Large intestine (tissue), 3 donors: ENCODE measurements around the gene PCDHGB1. TPM values are rescaled to one million over a fixed set of nuclear protein-coding genes. Genes with fewer than 3 reads are reported as not detected.
"Not testable (repeated sequence)": the region's sequence is repeated elsewhere in the genome, so short reads cannot be mapped to it uniquely, and the experiment has no call there.

Experiments used
- DNase-seq, 2 donors: peaks; one replicate each; pipeline versions ENCODE4 v3.0.0 to v3.0.0-alpha.2; 2013
- H3K27ac ChIP-seq: one replicate; pipeline ENCODE4 v1.5.1; 2013; ENCODE audit warnings: low read length
- H3K27me3 ChIP-seq: 2 replicates; pipeline ENCODE4 v1.6.1; 2013; ENCODE audit warnings: low read length; ENCODE audit not compliant: control insufficient read depth, insufficient read depth
- H3K36me3 ChIP-seq: 2 replicates; pipeline ENCODE4 v1.6.1; 2013; ENCODE audit warnings: low read length; ENCODE audit not compliant: control insufficient read depth, insufficient read depth
- H3K4me1 ChIP-seq: one replicate; pipeline ENCODE4 v1.6.1; 2013; ENCODE audit warnings: low read length; ENCODE audit not compliant: control insufficient read depth, insufficient read depth
- H3K4me3 ChIP-seq: one replicate; pipeline ENCODE4 v1.5.1; 2013; ENCODE audit warnings: low read length
- H3K9me3 ChIP-seq: one replicate; pipeline ENCODE4 v1.6.1; 2013; ENCODE audit warnings: mild to moderate bottlenecking, low read depth, low read length, moderate library complexity; ENCODE audit not compliant: control insufficient read depth
- WGBS: methylation state at CpG from one replicate; pipeline ENCODE4 v1.1.5; 2013; ENCODE audit warnings: low lambda C conversion rate; ENCODE audit not compliant: insufficient coverage; 5-methylcytosine and 5-hydroxymethylcytosine counted together
- polyA plus RNA-seq: library from polyadenylated mRNA; unstranded; fragments of 120-200 nt; gene quantifications from one replicate; pipeline ENCODE4 v1.2.1, GENCODE V29; 2013

The PCDHGB1 gene
- polyA plus RNA-seq, 1 donor = 0.52 TPM

DNA sequence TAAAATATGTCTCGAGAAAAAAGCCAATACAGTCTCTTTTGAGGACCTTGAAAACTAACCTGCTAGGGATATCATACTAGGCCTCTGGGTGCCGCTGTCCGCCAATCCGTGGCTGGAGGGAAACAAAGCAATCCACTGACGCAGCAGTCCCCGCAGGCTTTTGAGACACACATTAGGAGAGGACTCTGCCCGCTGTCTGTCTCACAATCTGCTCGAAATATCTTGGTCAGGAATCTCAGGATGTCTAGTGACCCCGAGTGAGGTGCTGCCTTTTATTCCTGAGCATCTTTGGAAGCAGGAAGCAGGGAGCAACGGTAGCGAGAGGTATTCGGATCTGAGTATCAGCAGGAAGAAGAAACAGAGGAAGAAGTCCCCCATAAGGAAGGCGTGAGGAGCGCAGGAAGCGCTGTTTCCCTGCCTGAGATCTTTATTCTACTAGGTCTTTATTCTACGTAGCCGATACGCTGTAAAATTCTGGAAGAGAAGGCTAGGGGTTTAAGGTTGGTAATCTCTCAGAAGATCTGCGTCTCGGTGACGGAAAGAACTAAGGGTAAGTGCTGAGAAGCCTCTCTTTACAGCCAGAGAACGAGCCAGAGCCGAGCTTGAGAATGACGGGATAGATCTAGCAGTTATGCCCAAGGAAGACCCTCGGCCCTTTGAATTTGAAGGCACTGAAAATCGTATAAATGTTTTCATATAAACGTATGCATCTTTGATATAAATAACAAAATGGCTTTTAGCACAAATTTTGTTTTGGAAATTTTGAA, 23.6 kb upstream of the PCDHGB1 start:
- Histone ChIP-seq H3K27ac (no peak overlapping the region), H3K4me3 (no peak overlapping the region), H3K4me1 (no peaks in the 10 kb centered on the region), H3K27me3 (peaks cover 10% of the 10 kb centered on the region), H3K36me3 (no peaks in the 10 kb centered on the region), H3K9me3 (peaks cover 19% of the 10 kb centered on the region)
- DNase-seq = peak in 1 of 2 donors; percentile 24
- WGBS = 30% methylated on average over 6 of the region's 27 CpGs

DNA sequence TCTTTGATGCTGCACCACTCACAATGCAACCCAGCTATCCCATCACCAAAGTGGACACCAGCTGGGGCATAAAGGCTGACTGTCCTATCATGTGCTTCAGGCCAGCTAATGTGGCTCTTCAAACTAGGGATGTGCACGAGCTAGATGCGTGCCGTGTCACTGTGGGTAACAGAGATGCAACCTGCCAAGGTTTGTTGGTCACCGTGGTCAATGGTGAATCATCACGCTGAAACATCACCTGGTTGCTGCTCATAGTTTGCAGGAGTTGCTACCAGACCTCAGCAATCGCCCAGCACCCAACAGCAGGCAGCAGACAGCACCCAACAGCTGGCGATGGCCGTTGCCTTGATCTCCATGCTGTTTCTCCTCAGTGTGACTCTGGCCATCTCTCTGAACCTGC, 21.7 kb upstream of the PCDHGB1 start:
- no peak for DNase-seq
- peaks cover 21% of the 10 kb centered on the region for H3K9me3 ChIP-seq
- H3K4me1 ChIP-seq = no peaks in the 10 kb centered on the region
- H3K27ac ChIP-seq = no peak overlapping the region
- H3K36me3 ChIP-seq = no peaks in the 10 kb centered on the region
- peaks cover 16% of the 10 kb centered on the region for H3K27me3 ChIP-seq
- no CpG with 5 or more reads among the region's 8 CpGs for WGBS
- no peak overlapping the region for H3K4me3 ChIP-seq

DNA sequence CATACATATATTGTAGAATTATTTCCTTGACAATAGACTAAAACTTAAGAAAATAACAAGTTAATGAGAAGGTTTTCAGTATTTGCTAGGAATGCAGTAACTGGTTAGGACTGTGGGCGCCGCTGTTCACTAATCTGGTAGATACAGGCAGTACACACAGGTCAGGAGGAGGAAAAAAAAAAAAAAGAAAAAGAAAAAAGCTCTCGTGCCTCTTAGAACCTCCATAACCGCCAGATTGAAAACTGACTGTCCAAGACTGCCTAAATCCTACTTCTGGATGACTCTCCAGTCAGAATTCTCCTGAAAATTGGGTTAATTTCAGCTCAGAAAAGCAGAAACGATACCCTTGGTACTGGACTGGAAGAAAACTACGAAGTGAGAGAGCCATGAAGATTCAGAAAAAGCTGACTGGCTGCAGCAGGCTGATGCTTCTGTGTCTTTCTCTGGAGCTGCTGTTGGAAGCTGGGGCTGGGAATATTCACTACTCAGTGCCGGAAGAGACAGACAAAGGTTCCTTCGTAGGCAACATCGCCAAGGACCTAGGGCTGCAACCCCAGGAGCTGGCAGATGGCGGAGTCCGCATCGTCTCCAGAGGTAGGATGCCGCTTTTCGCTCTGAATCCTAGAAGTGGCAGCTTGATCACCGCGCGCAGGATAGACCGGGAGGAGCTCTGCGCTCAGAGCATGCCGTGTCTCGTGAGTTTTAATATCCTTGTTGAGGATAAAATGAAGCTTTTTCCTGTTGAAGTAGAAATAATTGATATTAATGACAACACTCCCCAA, 19.4 kb upstream of the PCDHGB1 start, which contains the start of gene PCDHGA1:
Gene PCDHGA1, plus strand, starts transcription at position 216 of the 782 bp plus-strand sequence.
- Histone ChIP-seq H3K4me1 (no peaks in the 10 kb centered on the region), H3K27me3 (peaks cover 23% of the 10 kb centered on the region), H3K36me3 (no peaks in the 10 kb centered on the region), H3K9me3 (peaks cover 23% of the 10 kb centered on the region), H3K27ac (no peak within 1 kb of the TSS), H3K4me3 (no peak within 1 kb of the TSS)
- 16% methylated on average over 3 of the region's 21 CpGs for WGBS
- DNase-seq = no peak

DNA sequence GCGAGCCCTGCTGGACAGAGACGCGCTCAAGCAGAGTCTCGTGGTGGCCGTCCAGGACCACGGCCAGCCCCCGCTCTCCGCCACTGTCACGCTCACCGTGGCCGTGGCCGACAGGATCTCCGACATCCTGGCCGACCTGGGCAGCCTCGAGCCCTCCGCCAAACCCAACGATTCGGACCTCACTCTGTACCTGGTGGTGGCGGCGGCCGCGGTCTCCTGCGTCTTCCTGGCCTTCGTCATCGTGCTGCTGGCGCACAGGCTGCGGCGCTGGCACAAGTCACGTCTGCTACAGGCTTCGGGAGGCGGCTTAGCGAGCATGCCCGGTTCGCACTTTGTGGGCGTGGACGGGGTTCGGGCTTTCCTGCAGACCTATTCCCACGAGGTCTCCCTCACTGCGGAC, 17.3 kb upstream of the PCDHGB1 start:
- not testable (repeated sequence) for H3K4me3 ChIP-seq, DNase-seq, H3K4me1 ChIP-seq, H3K27ac ChIP-seq, H3K36me3 ChIP-seq
- Histone ChIP-seq H3K9me3 (peaks cover 21% of the 10 kb centered on the region), H3K27me3 (peaks cover 15% of the 10 kb centered on the region)
- no CpG with 5 or more reads among the region's 39 CpGs for WGBS

DNA sequence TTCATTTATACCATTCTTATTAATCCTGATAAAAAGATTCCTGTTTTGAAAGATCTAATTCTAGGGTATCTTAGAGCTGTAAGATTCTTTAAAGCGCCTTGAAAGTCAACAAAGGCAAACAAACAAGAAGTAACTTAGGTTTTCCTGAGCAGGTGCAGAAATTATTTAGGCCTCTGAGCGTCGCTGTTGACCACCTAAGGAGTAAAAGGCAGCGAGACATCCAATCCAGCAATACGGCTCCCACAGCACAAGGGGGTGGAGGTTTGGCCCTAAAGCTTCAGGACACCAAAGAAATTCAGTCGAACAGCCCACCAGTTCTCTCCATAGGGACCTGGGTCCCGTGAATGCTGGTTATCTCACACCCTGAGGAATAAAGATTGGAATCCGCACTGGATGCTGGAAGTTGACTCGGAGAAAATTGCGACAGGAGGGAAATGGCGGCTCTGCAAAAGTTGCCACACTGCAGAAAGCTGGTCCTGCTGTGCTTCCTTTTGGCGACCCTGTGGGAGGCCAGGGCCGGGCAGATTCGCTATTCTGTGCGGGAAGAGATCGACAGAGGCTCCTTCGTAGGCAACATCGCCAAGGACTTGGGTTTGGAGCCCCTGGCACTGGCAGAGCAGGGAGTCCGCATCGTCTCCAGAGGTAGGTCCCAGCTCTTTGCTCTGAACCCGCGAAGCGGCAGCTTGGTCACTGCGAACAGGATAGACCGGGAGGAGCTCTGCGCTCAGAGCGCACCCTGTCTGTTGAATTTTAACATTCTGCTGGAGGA, 11.2 kb upstream of the PCDHGB1 start, which contains the start of gene PCDHGA2:
Gene PCDHGA2, plus strand, starts transcription at position 223 of the 769 bp plus-strand sequence.
- Histone ChIP-seq H3K4me3 (peak within 1 kb of the TSS; percentile 10), H3K27ac (no peak within 1 kb of the TSS), H3K4me1 (no peaks in the 10 kb centered on the region), H3K36me3 (no peaks in the 10 kb centered on the region), H3K27me3 (peaks cover 30% of the 10 kb centered on the region), H3K9me3 (peaks cover 20% of the 10 kb centered on the region)
- no CpG with 5 or more reads among the region's 27 CpGs for WGBS
- no peak for DNase-seq

DNA sequence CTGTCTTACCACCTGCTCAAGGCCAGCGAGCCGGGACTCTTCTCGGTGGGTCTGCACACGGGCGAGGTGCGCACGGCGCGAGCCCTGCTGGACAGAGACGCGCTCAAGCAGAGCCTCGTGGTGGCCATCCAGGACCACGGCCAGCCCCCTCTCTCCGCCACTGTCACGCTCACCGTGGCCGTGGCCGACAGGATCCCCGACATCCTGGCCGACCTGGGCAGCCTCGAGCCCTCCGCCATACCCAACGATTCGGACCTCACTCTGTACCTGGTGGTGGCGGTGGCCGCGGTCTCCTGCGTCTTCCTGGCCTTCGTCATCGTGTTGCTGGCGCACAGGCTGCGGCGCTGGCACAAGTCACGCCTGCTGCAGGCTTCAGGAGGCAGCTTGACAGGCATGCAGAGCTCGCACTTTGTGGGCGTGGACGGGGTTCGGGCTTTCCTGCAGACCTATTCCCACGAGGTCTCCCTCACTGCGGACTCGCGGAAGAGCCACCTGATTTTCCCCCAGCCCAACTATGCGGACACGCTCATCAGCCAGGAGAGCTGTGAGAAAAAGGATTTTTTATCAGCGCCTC, 9.0 kb upstream of the PCDHGB1 start:
- Histone ChIP-seq H3K9me3 (peaks cover 31% of the 10 kb centered on the region), H3K27me3 (peaks cover 34% of the 10 kb centered on the region)
- H3K27ac ChIP-seq, H3K4me3 ChIP-seq, DNase-seq, H3K4me1 ChIP-seq, H3K36me3 ChIP-seq: not testable (repeated sequence)
- no CpG with 5 or more reads among the region's 45 CpGs for WGBS

DNA sequence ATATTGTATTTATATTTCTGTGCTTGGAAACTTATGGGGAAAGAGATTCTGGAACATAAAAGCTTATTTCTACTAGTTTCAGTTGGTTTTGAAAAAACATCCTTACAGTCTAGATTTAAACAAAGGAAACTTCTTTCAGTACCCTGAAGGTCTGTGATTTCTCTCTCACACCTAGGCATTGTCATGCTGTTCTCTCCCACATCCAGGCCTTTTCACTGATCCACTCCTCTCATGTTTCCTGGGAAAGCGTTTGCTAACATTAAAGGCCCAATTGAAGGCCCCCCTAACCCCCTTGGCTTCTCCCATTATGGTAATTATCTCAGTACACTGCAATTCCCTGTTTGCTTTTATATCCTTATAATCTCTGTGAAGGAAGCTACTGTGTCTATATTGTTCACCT, 7.1 kb upstream of the PCDHGB1 start:
- Histone ChIP-seq H3K36me3 (no peaks in the 10 kb centered on the region), H3K4me1 (no peaks in the 10 kb centered on the region), H3K4me3 (no peak overlapping the region), H3K9me3 (peaks cover 35% of the 10 kb centered on the region), H3K27ac (no peak overlapping the region), H3K27me3 (peaks cover 34% of the 10 kb centered on the region)
- no CpG with 5 or more reads among the region's 1 CpG for WGBS
- DNase-seq = no peak

DNA sequence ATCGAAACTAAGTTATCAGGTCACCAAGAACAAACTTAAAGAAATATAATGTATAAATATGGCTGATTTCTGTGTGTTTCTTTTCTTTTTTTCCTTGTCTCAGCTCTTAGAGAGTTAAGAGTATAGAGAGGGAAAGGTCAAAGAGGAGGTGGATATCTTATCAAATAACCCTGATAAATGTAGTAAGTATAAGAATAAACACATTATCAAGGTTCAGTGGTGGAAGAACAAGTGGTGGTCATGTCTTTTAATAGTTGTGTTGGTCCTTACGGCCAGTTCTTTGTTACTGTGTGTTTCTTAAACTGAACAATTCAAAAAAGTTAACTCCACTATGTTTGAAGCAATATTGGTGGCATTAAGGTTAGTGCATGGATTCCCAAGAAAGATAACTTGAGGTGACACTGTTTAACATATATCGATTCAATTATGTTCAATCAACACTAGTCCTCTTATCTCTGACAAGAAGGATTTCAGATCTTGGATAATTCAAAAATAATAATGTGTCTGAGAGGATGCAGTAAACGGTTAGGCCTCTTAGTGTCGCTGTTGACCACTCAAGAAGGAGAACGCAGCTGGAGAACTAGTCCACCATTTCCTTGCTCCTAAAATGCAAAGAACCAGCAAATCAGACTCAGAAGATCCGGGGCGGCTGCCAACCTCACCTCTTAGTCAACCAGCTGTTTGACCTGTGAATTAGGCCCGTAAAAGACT, 6.5 kb upstream of the PCDHGB1 start, which contains the start of gene PCDHGA3:
Gene PCDHGA3, plus strand, starts transcription at position 588 of the 711 bp plus-strand sequence. CDS start 205 bp downstream, outside the sequence.
- Histone ChIP-seq H3K4me3 (no peak within 1 kb of the TSS), H3K27me3 (peaks cover 32% of the 10 kb centered on the region), H3K4me1 (no peaks in the 10 kb centered on the region), H3K9me3 (peaks cover 35% of the 10 kb centered on the region), H3K27ac (no peak within 1 kb of the TSS), H3K36me3 (no peaks in the 10 kb centered on the region)
- no peak for DNase-seq
- 0% methylated on average over 1 of the region's 9 CpGs for WGBS

DNA sequence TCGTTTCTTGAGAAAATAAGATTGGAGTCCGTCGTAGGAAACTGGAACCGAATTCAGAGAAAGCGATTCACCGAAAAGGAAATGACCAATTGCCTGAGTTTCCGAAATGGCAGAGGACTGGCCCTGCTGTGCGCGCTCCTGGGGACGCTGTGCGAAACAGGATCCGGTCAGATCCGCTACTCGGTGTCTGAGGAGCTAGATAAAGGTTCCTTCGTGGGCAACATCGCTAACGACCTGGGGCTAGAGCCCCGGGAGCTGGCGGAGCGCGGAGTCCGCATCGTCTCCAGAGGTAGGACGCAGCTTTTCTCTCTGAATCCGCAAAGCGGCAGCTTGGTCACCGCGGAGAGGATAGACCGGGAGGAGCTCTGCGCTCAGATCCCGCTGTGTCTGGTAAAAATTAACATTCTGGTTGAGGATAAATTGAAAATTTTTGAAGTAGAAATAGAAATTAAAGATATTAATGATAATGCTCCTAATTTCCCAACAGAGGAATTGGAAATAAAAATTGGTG, 5.9 kb upstream of the PCDHGB1 start:
- no peak overlapping the region for H3K4me3 ChIP-seq
- H3K27ac ChIP-seq = no peak overlapping the region
- DNase-seq = no peak
- peaks cover 33% of the 10 kb centered on the region for H3K9me3 ChIP-seq
- 34% methylated on average over 7 of the region's 31 CpGs for WGBS
- no peaks in the 10 kb centered on the region for H3K4me1 ChIP-seq
- no peaks in the 10 kb centered on the region for H3K36me3 ChIP-seq
- peaks cover 28% of the 10 kb centered on the region for H3K27me3 ChIP-seq
